Thoracic aorta (tissue), 2 donors: ENCODE data around the gene KCNS1. TPM values are rescaled to one million over a fixed set of nuclear protein-coding genes. Genes with fewer than 3 reads are reported as not detected.
"Not testable (repeated sequence)": the region's sequence is repeated elsewhere in the genome, so short reads cannot be mapped to it uniquely, and the experiment has no call there.

Source experiments
- ATAC-seq: fragments of 150-250 bp; one replicate; pipeline ENCODE4 v1.8.0; 2017; ENCODE audit warnings: low read depth; ENCODE audit not compliant: insufficient number of reproducible peaks, low FRiP score
- DNase-seq: peaks from one replicate; pipeline ENCODE4 v3.0.0-alpha.2; 2020; ENCODE audit warnings: low spot score
- H3K27ac ChIP-seq, 2 donors: fragments of 200-600 bp; sonication (generic); 1 replicate in 1 of 2; 2 replicates in 1 of 2; pipeline ENCODE4 v1.5.1; 2016; ENCODE audit warnings: mild to moderate bottlenecking in 2 of 2, moderate library complexity in 2 of 2
- H3K27me3 ChIP-seq: fragments of 200-600 bp; sonication (generic); replicated peaks from 2 replicates; pipeline ENCODE4 v1.6.0; 2016; ENCODE audit warnings: mild to moderate bottlenecking; ENCODE audit not compliant: insufficient read depth
- H3K36me3 ChIP-seq: fragments of 200-600 bp; sonication (generic); one replicate; pipeline ENCODE4 v1.5.1; 2016
- H3K4me1 ChIP-seq, 2 donors: fragments of 200-600 bp; sonication (generic); 1 replicate in 1 of 2; 2 replicates in 1 of 2; pipeline versions ENCODE4 v1.5.1 to v1.6.0; 2016; ENCODE audit warnings: low read depth in 2 of 2, mild to moderate bottlenecking in 1 of 2; ENCODE audit not compliant: control insufficient read depth in 1 of 2
- H3K4me3 ChIP-seq: fragments of 200-600 bp; sonication (generic); 2 replicates; pipeline ENCODE4 v1.5.1; 2016; ENCODE audit warnings: mild to moderate bottlenecking
- H3K9me3 ChIP-seq: fragments of 200-600 bp; sonication (generic); 2 replicates; pipeline ENCODE4 v1.5.1; 2016
- CTCF ChIP-seq: fragments of 200-600 bp; sonication (generic); IDR thresholded peaks from one replicate; pipeline ENCODE4 v1.5.1; 2019; ENCODE audit warnings: antibody characterized with exemption
- total RNA-seq, 2 donors: library from RNA; depleted of rRNA; stranded (reverse); fragments of >200 nt; gene quantifications; one replicate each; pipeline versions ENCODE4 v1.1.0 to v1.2.3, GENCODE V29; 2016

KCNS1 gene
- total RNA-seq, 2 donors from 2014 or later, result not detected

- Histone ChIP-seq H3K9me3 (no peaks in the 10 kb centered on the region), H3K4me3 (no peak overlapping the region), H3K27me3 (no peaks in the 10 kb centered on the region), H3K27ac (no peak overlapping the region), H3K36me3 (no peaks in the 10 kb centered on the region), H3K4me1 (no peaks in the 10 kb centered on the region)
- no peak for ATAC-seq
- no peak for DNase-seq
- no peak for TF ChIP-seq CTCF
Measured at GRCh38 chr20:45066372-45066771, 34.6 kb downstream of the KCNS1 start.

- Histone ChIP-seq H3K27ac (no peak overlapping the region), H3K4me3 (no peak overlapping the region), H3K27me3 (no peaks in the 10 kb centered on the region), H3K4me1 (no peaks in the 10 kb centered on the region), H3K9me3 (no peaks in the 10 kb centered on the region), H3K36me3 (no peaks in the 10 kb centered on the region)
- no peak for DNase-seq
- ATAC-seq, result no peak
- no peak for TF ChIP-seq CTCF
Measured at GRCh38 chr20:45064812-45065211, 36.1 kb downstream of the KCNS1 start.

GRCh38 chr20:45063107-45063506, 37.8 kb downstream of the KCNS1 start:
- H3K27me3 ChIP-seq, H3K27ac ChIP-seq, H3K36me3 ChIP-seq, DNase-seq, H3K4me1 ChIP-seq, H3K9me3 ChIP-seq, H3K4me3 ChIP-seq, ATAC-seq: not testable (repeated sequence)

- no peaks in the 10 kb centered on the region for H3K36me3 ChIP-seq
- no peak overlapping the region for H3K4me3 ChIP-seq
- no peaks in the 10 kb centered on the region for H3K27me3 ChIP-seq
- H3K9me3 ChIP-seq, result no peaks in the 10 kb centered on the region
- no peaks in the 10 kb centered on the region for H3K4me1 ChIP-seq
- no peak overlapping the region for H3K27ac ChIP-seq
- TF ChIP-seq CTCF, result no peak
- DNase-seq, result no peak
- no peak for ATAC-seq
Measured at GRCh38 chr20:45061244-45061643, 39.7 kb downstream of the KCNS1 start.

- ATAC-seq, result no peak
- TF ChIP-seq CTCF, result no peak
Measured at GRCh38 chr20:45060294-45060693, 40.6 kb downstream of the KCNS1 start.

GRCh38 chr20:45059022-45059728, 41.8 kb downstream of the KCNS1 start:
- no peaks in the 10 kb centered on the region for H3K36me3 ChIP-seq
- TF ChIP-seq CTCF, result no peak
- no peak overlapping the region for H3K4me3 ChIP-seq
- peaks cover 0 to 1% of the 10 kb centered on the region in 2 donors for H3K4me1 ChIP-seq
- ATAC-seq (no peak), DNase-seq (no peak)
- H3K27ac ChIP-seq, result no peak overlapping the region
- H3K9me3 ChIP-seq, result no peaks in the 10 kb centered on the region
- no peaks in the 10 kb centered on the region for H3K27me3 ChIP-seq

More at GRCh38 chr20:45060294-45060693, 40.6 kb downstream of the KCNS1 start:
- no peak overlapping the region for H3K4me3 ChIP-seq
- H3K4me1 ChIP-seq, result no peaks in the 10 kb centered on the region
- no peaks in the 10 kb centered on the region for H3K27me3 ChIP-seq
- H3K9me3 ChIP-seq, result no peaks in the 10 kb centered on the region
- DNase-seq, result no peak
- H3K27ac ChIP-seq, result no peak overlapping the region
- H3K36me3 ChIP-seq, result no peaks in the 10 kb centered on the region
